Measurements from ENCODE around the gene COPE. TPM values are rescaled to one million over a fixed set of nuclear protein-coding genes. Genes with fewer than 3 reads are reported as not detected.

Gene COPE
- polyA plus RNA-seq, 1 experiment = 309 TPM

DNA sequence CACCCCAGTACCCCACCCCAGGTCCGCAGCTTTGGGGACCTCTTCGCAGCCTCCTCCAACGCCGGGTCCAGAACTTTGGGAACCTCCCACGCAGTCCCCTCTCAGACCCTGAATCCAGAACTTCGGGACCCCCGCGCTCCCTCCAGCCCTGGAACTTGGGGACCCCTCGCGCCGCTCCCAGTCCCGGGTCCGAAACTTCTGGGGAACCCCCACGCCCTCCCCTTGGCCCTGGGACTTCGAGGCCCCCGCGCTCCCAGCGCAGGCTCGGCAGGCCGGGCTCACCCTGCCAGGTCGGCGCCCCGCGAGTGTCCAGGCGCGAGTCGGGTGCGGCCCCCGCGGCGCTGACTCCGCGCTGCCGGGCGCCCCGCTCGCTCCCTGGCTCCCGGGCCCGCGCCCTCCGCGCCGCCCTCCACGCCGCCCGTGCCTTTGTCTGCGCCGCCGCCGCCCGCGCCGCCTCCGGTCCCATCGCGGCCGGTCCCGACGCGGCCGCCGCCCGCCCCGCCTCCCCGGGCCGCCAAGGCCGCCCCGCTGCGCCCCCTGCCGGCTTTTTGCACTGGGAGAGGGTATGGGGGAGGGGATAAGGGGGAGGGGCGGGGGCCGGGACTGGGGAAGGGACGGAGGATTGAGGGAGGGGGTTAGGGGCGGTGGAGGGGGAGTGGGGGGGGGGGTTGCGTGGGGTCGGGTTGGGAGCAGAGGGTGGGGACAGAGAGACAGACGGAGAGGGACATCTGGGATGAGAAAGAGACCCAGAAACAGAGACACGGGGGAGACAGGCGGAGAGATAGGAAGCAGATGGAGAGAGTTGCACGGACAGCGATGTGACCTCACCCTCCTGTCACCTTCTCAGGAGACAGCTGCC, 21.8 kb upstream of the COPE start, which contains the start of gene HOMER3:
TSS of gene HOMER3 (minus strand) at position 449 of the 859 bp plus-strand sequence. CDS start 2,235 bp downstream, outside the sequence.
- CTCF ChIA-PET = interaction anchor here (0.6 to 3.5 kb wide), 3 partner anchors 13 to 94 kb away, joined by 3 to 12 read pairs (median 3); no protein-coding TSS in a partner anchor
- TF ChIP-seq, protein P1, sequence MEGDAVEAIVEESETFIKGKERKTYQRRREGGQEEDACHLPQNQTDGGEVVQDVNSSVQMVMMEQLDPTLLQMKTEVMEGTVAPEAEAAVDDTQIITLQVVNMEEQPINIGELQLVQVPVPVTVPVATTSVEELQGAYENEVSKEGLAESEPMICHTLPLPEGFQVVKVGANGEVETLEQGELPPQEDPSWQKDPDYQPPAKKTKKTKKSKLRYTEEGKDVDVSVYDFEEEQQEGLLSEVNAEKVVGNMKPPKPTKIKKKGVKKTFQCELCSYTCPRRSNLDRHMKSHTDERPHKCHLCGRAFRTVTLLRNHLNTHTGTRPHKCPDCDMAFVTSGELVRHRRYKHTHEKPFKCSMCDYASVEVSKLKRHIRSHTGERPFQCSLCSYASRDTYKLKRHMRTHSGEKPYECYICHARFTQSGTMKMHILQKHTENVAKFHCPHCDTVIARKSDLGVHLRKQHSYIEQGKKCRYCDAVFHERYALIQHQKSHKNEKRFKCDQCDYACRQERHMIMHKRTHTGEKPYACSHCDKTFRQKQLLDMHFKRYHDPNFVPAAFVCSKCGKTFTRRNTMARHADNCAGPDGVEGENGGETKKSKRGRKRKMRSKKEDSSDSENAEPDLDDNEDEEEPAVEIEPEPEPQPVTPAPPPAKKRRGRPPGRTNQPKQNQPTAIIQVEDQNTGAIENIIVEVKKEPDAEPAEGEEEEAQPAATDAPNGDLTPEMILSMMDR (IDR thresholded peaks at IDR 0.05; ENCODE audit: insufficient read depth, low read depth, low read length) = peak; percentile 47
- H3K4me3 ChIP-seq (ENCODE audit: low read depth, low read length) = peak within 1 kb of the TSS; percentile 93
- POLR2A ChIA-PET = no interaction called here
- peaks cover 4% of the 10 kb centered on the region; the same call in 1 of the 2 replicates for H3K36me3 ChIP-seq (ENCODE audit: control insufficient read depth, insufficient read depth, low read length)
- no peaks in the 10 kb centered on the region for H3K27me3 ChIP-seq (ENCODE audit: control insufficient read depth, insufficient read depth, low read length)
- no peak for DNase-seq (ENCODE audit: low read depth)

DNA sequence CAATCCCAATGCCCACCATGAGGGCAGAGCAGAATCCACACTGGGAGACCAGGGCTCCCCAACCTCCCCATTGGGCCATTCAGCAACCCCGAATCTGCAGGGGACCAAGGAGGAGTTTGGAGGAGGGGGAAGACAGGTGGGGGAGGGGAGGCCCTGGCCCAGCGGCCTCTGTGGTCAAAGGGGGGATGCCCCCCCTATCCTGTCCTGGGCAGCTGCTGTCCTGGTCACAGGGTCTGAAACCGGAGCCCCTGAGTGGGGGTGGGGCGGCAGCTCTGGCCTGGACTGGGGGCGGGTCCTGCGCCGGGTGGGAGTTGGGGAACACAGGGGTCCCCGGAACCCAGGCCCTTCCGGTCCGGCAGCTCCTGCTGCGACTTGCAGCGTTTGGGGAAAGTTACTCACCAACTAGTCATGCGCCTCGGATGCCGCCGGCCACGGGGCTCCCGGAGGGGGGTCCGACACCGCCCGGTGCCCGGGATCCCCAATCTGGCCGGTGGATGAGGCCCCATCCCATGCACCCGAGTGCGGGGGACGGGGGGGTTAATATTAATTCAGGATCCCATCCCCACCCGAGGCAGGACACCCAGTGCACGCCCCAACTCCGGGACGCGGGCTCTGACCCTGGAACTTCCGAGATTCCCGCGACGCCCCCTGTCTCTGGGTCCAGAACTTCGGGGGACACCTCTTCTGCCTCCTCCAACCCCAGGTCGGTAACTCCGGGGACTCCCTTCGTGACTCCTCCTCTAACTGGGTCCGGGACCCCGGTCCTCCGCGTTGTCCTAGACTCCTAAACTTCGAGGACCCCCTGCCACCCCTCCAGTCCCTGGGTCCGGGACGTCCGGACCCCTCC, 21.0 kb upstream of the COPE start:
- DNase-seq (ENCODE audit: low read depth) = no peak
- H3K27me3 ChIP-seq (ENCODE audit: control insufficient read depth, insufficient read depth, low read length) = no peaks in the 10 kb centered on the region
- ChIA-PET POLR2A (no interaction called here), CTCF (interaction anchor here (0.6 to 3.5 kb wide), 5 partner anchors 9 to 93 kb away, joined by 3 to 12 read pairs (median 4); no protein-coding TSS in a partner anchor)
- peak overlapping the region; percentile 93 for H3K4me3 ChIP-seq (ENCODE audit: low read depth, low read length)
- TF ChIP-seq, protein P1 (IDR thresholded peaks at IDR 0.05; ENCODE audit: insufficient read depth, low read depth, low read length) = no peak
- H3K36me3 ChIP-seq (ENCODE audit: control insufficient read depth, insufficient read depth, low read length) = peaks cover 4% of the 10 kb centered on the region; the same call in 1 of the 2 replicates

DNA sequence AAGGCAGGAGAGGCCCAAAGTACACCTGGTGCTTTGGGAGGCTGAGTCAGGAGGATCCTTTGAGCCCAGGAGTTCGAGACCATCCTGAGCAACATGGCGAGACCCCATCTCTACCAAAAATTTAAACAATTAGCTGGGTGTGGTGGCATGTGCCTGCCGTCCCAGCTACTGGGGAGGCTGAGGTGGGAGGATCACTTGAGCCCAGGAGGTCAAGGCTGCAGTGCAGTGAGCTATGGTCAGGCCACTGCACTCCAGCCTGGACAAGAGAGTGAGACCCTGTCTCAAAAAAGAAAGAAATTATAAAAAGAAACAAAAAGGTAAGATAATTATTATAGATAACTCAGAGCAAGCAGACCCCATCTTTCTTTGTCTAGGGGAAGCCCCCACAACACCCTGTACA, 20.0 kb upstream of the COPE start:
- H3K4me3 ChIP-seq (ENCODE audit: low read depth, low read length) = peak overlapping the region; percentile 93
- ChIA-PET CTCF (interaction anchor here (1.0 to 1.6 kb wide), 3 partner anchors 10 to 56 kb away, joined by 3 to 11 read pairs (median 4); no protein-coding TSS in a partner anchor), POLR2A (no interaction called here)
- DNase-seq (ENCODE audit: low read depth) = no peak
- TF ChIP-seq, protein P1 (IDR thresholded peaks at IDR 0.05; ENCODE audit: insufficient read depth, low read depth, low read length) = no peak
- peaks cover 8% of the 10 kb centered on the region for H3K36me3 ChIP-seq (ENCODE audit: control insufficient read depth, insufficient read depth, low read length)
- no peaks in the 10 kb centered on the region for H3K27me3 ChIP-seq (ENCODE audit: control insufficient read depth, insufficient read depth, low read length)

DNA sequence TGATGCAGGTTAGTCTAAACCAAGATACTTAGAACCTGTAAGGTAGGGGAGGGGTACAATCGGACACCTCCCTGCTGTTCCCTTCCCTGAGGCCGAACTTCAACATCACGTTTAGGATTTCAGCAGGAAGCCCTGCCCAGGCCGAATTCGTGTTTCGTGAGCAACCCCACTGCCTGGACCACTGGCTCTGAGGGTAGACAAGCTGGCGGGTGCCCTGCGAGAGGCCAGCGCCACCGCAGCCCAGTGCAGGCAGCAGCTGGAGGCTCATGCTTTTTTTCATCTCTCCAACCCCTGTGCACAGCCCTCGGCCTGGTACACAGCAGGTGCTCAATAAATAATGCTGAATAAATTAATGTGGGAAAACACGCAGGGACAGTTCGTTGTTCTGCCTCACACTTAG, 14.1 kb upstream of the COPE start:
- POLR2A ChIA-PET = no interaction called here
- H3K27me3 ChIP-seq (ENCODE audit: control insufficient read depth, insufficient read depth, low read length) = no peaks in the 10 kb centered on the region
- H3K36me3 ChIP-seq (ENCODE audit: control insufficient read depth, insufficient read depth, low read length) = peaks cover 30% of the 10 kb centered on the region
- H3K4me3 ChIP-seq (ENCODE audit: low read depth, low read length) = no peak overlapping the region
- CTCF ChIA-PET = interaction anchor here (2.9 kb wide), 1 partner anchor 53 kb away, joined by 7 read pairs; no protein-coding TSS in a partner anchor
- DNase-seq (ENCODE audit: low read depth) = no peak
- TF ChIP-seq, protein P1 (IDR thresholded peaks at IDR 0.05; ENCODE audit: insufficient read depth, low read depth, low read length) = no peak

All from BJ (cell line).